Body of pancreas (tissue), 4 donors: ENCODE data around the gene PSME4.

Experiments used
- CTCF ChIP-seq, 7 experiments: fragments of 450-650 bp in 4 of 7; fragments of 200-600 bp in 3 of 7; sonication (generic) in 3 of 7; IDR thresholded peaks; one replicate each; pipeline ENCODE4 v1.5.1; 2016 to 2019; ENCODE audit warnings: antibody characterized with exemption in 7 of 7
- POLR2A ChIP-seq, 3 donors: fragments of 450-650 bp; IDR thresholded peaks; one replicate each; pipeline ENCODE4 v1.6.1; 2016; ENCODE audit warnings: antibody characterized with exemption in 3 of 3, mild to moderate bottlenecking in 2 of 3

- TF ChIP-seq CTCF (IDR thresholded peaks at IDR 0.05) (no peak), POLR2A (IDR thresholded peaks at IDR 0.05) (no peak)
These were observed 114.5 kb downstream of the PSME4 start for GRCh38 chr2:53856272-53856671.
